GM19463 (cell line): ENCODE measurements around the gene MDGA2.

Experiments used
- ATAC-seq: cut with Tn5 transposase; IDR thresholded peaks from one replicate; pipeline ENCODE4 v1.9.1; 2021; ENCODE audit warnings: mild to moderate bottlenecking, moderate library complexity; ENCODE audit not compliant: unreplicated experiment

Gene MDGA2

DNA sequence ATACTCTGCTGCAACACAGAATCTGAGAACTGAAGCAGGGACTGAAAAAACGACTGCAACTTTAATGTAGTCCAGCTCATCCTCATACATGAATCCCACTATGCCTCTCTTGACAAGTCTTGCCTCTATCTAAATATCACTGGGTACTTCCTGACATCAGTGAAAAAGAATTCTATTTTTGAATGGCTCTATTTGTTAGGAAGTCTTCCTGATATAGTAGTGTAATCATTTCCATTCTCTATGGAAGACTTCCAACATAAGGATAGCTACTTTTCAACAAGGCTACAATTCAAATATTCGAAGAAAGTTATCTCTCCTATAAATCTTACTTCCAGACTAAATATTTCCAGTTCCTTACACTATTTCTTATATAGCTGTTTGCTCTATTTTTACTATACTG is 167.5 kb downstream of the MDGA2 start:
- ATAC-seq: no peak

- ATAC-seq: no peak
Measured at GRCh38 chr14:47500369-47500768, 175.0 kb downstream of the MDGA2 start.

GRCh38 chr14:47490766-47491165 is 184.6 kb downstream of the MDGA2 start:
- ATAC-seq: no peak

- no peak for ATAC-seq
Measured at GRCh38 chr14:47490353-47490752, 185.1 kb downstream of the MDGA2 start.

- ATAC-seq: no peak
Measured at GRCh38 chr14:47485421-47485820, 190.0 kb downstream of the MDGA2 start.

- ATAC-seq: no peak
Measured at GRCh38 chr14:47483449-47483848, 192.0 kb downstream of the MDGA2 start.

DNA sequence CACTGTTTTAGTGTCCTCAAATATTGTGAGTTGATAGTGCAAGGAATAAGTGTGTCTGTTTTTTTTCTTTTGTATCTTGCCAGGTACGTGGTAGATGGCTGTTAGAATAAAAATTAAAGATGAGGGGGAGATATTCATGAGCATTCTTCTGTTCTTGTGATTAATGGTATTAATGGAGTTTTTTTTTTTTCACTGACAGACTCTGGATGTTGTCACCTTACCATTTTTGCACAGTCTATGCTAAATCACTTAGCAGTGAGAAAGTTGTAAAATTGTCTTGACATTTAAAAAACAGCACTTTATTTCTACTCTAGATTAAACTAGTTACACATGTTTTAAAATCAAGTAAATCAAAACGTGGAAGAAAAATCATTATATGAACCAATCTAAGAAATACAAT is 204.3 kb downstream of the MDGA2 start:
- no peak for ATAC-seq

GRCh38 chr14:47466916-47467315 is 208.5 kb downstream of the MDGA2 start:
- no peak for ATAC-seq

DNA sequence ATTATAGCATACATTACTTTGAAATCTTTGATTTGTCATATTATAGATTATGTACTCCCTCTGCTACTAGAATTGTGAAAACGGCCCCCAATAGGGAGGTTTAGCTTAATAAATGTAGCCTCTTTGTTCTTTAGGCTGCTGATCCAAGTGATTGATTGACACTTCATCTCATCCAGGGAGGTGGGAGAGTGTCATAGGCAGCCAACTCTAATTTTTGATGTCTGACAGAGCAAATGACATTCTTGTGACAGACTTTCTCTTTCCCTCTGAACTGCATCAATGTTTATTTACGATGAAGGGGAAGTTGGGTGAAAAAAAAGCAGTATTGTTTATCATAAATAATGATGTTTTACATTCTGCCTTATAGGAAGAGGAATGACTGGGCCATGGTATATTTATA is 221.4 kb downstream of the MDGA2 start:
- no peak for ATAC-seq

DNA sequence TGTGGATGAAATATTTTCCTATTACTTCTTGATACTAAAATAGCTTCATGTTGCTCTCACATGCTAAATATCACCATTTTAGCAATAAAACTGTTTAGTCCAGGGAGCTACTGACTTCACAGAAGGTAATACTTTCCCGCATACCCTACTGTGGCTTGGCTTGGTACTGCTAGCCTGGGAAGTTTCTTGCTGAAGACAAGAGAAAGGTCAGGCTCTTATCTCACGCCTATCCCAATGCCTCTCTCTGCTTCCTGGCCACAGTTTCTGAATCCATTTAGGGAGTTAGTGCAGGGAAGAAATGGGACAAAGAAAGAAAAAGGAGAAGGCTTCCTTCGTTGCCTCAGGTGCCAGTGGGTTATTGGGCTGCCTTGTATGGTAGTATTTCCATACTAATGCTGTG is 228.3 kb downstream of the MDGA2 start:
- no peak for ATAC-seq

DNA sequence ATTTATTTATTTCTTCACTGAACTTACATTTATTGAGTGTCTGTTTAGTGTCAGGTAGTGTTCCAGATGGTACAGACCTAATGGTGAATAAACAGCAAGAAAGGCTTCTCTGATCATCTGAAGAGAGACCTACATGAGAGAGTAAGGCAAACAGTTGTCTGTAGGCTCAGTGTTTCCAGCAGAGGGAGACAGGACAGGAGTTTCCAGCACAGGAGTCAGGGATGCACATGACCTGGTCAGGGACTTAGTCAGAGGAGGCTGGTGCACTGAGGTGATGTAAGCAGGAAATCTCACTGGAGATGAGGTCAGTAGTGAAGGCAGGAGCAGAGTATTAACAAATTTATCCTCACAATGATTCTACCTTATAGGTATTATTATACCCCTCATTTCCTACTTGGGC is 233.2 kb downstream of the MDGA2 start:
- no peak for ATAC-seq

- no peak for ATAC-seq
Measured at GRCh38 chr14:47439953-47440352, 235.5 kb downstream of the MDGA2 start.

DNA sequence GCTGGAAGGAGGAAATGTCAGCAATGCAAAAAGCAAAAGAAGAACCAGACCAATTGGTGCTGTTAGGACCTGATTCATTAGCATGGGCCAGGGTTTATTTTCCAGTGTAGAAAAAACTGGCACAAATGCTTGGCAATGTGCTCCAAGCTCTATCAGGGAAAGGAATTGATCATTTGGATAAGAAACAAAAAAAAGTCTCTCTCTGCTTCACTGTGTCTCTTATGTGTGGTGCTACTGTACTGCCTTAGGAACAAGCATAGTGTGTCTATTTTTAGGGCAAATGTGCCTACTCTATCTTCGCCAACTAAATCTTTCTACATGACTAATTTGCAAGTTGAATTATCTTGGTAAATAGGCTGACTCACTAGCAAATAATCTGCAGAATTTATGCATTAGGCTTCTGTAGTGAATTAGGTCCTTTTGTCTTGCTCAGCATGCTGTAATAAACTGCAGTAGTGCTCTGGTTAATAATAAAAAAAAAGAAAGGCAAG is 236.7 kb downstream of the MDGA2 start:
- ATAC-seq: no peak

DNA sequence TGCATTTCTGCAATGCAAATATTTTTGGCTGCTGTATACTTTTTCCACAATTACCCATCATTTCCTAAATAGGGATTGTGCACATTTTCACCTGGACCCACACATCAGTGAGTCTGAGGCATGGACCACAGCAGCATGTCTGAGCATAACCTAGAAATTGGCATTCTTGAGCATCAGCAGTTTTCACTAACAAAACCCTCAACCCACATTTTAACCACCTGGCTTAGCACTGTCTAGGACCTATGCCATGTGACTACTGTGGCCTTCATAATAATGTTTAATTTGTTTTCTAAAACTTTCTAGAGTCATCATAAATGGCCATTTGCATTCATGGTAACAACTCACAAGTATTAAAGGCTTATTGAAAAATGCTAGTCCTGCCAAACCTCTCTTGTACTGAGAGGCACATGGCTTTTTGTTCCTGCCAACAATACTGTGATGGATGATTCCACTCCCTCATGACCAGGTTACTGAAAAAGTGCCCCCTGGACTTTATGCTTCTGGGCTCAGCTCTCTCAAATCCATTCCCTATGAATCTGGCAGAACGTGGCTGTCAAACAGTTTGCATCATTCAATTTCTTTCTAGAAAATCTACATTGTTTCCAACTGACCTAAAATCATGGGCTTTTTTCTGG is 240.0 kb downstream of the MDGA2 start:
- no peak for ATAC-seq

DNA sequence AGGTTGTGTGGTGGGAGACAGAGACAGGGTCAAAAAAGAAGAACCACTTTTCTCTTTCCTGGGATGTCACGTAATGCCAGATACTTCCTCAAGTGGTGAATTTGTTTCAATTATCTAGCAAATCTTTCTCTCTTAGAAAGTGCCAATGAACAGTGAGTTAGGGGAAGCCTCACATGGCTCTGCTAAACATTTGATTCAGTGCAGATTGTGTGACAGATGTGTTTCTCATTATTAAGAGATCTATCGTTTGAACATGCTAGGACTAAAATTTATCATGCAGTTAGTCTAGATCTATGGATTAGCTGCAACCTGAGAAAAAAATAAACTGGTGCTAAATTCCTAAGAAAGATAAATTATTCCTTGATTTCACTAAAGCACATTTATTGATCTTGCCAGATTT is 247.8 kb downstream of the MDGA2 start:
- no peak for ATAC-seq

- no peak for ATAC-seq
Measured at GRCh38 chr14:47425302-47425701, 250.1 kb downstream of the MDGA2 start.

- ATAC-seq: no peak
Measured at GRCh38 chr14:47422191-47422590, 253.2 kb downstream of the MDGA2 start.

- no peak for ATAC-seq
Measured at GRCh38 chr14:47411523-47411922, 263.9 kb downstream of the MDGA2 start.

DNA sequence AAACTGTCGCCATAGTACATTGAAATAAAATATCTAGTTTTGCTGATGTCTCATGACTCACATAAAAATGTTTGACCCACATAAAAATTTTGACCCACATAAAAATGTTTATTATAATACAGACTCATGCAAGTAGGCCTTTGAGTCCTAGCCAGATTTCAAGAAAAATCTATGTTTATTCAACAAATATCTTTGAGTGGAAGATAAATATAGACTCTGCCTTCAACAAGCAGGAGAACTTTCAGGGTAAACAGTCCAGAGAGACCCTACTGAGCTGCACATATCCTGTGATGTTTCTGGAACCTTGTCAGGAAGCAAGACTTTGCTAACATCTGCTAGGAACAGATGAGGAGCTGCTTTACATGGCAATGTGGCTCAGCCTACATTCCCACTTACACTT is 283.1 kb downstream of the MDGA2 start:
- ATAC-seq: no peak

- no peak for ATAC-seq
Measured at GRCh38 chr14:47390831-47391504, 284.4 kb downstream of the MDGA2 start.

GRCh38 chr14:47389535-47389934 is 285.9 kb downstream of the MDGA2 start:
- no peak for ATAC-seq

DNA sequence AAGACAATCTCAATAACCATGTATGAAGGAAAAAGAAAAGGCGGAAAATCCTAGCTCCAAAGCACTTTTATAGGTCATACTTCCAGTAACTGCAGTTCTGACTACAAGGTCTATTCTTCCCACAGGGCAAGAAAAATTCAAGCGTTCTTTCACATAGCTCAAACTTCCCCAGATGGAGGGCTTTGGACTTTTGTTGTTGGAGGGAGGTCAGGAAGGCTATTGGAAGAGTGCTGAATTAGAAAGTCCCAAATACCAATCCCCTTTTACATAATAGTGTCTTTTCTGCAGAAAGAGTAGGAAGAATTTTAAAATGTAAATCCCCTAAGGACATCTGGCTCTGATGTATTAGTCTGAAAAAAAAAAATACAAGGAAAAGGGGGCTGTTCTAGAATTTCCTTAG is 309.4 kb downstream of the MDGA2 start:
- no peak for ATAC-seq

GRCh38 chr14:47365233-47365632 is 310.2 kb downstream of the MDGA2 start:
- no peak for ATAC-seq
